Mesenteric fat pad (tissue), 1 donor: ENCODE results near the gene ZNRF1. TPM values are rescaled to one million over a fixed set of nuclear protein-coding genes. Genes with fewer than 3 reads are reported as not detected.
"Not testable (repeated sequence)": the region's sequence is repeated elsewhere in the genome, so short reads cannot be mapped to it uniquely, and the experiment has no call there.

Experiments used
- DNase-seq: peaks from one replicate; pipeline ENCODE4 v3.0.0-alpha.2; 2020; ENCODE audit warnings: low spot score
- total RNA-seq: library from RNA; stranded (reverse); fragmentation: NEBNext Ultra II Directional; extraction: Animal tissue kit (Norgen Biotek cat#: 25700); gene quantifications from one replicate; pipeline ENCODE4 v1.2.1, GENCODE V29; 2021
- donor health status: DM: yes; HTN: yes; CAD: no.

ZNRF1 gene
- total RNA-seq, 1 donor from 2014 or later = 23.5 TPM

GRCh38 chr16:75000481-75001081 lies 1.8 kb downstream of the ZNRF1 start:
- no peak for DNase-seq

- no peak for DNase-seq
Observed at GRCh38 chr16:75002474-75002873, 3.6 kb downstream of the ZNRF1 start.

GRCh38 chr16:75003931-75004330 lies 5.1 kb downstream of the ZNRF1 start:
- no peak for DNase-seq

GRCh38 chr16:75004460-75004859 lies 5.6 kb downstream of the ZNRF1 start:
- no peak for DNase-seq

GRCh38 chr16:75005697-75006096 lies 6.9 kb downstream of the ZNRF1 start:
- DNase-seq = no peak

GRCh38 chr16:75007443-75007842 lies 8.6 kb downstream of the ZNRF1 start:
- DNase-seq = no peak

- no peak for DNase-seq
Observed at GRCh38 chr16:75010427-75010826, 11.6 kb downstream of the ZNRF1 start.

- no peak for DNase-seq
Observed at GRCh38 chr16:75011634-75012307, 12.9 kb downstream of the ZNRF1 start.

GRCh38 chr16:75012380-75013081 lies 13.7 kb downstream of the ZNRF1 start:
- DNase-seq = no peak

- DNase-seq = not testable (repeated sequence)
Observed at GRCh38 chr16:75013123-75013522, 14.3 kb downstream of the ZNRF1 start.

GRCh38 chr16:75014318-75014717 lies 15.5 kb downstream of the ZNRF1 start:
- no peak for DNase-seq

GRCh38 chr16:75016451-75017081 lies 17.7 kb downstream of the ZNRF1 start:
- not testable (repeated sequence) for DNase-seq

GRCh38 chr16:75017670-75018525 lies 19.1 kb downstream of the ZNRF1 start:
- no peak for DNase-seq

- DNase-seq = no peak
Observed at GRCh38 chr16:75019007-75019406, 20.2 kb downstream of the ZNRF1 start.

GRCh38 chr16:75019586-75019985 lies 20.8 kb downstream of the ZNRF1 start:
- no peak for DNase-seq

- DNase-seq = no peak
Observed at GRCh38 chr16:75021410-75021809, 22.6 kb downstream of the ZNRF1 start.

- DNase-seq = no peak
Observed at GRCh38 chr16:75022567-75022966, 23.7 kb downstream of the ZNRF1 start.

GRCh38 chr16:75023009-75023408 lies 24.2 kb downstream of the ZNRF1 start:
- DNase-seq = no peak

GRCh38 chr16:75024182-75024581 lies 25.4 kb downstream of the ZNRF1 start:
- DNase-seq = no peak

GRCh38 chr16:75024594-75024993 lies 25.8 kb downstream of the ZNRF1 start:
- no peak for DNase-seq

- no peak for DNase-seq
Observed at GRCh38 chr16:75025761-75026160, 26.9 kb downstream of the ZNRF1 start.
